Stimulated activated CD4-positive, alpha-beta T cell treated with anti-CD3 and anti-CD28 coated beads, Interleukin-4, amount 100 ng/mL, for 1 hour (primary cell): ENCODE data around the gene PDGFD.

ENCODE experiments used
- DNase-seq: peaks from one replicate; pipeline ENCODE4 v3.0.0-alpha.2; 2020

PDGFD gene

GRCh38 chr11:104092744-104093143, 71.2 kb downstream of the PDGFD start:
- DNase-seq, result no peak

- no peak for DNase-seq
Measured at GRCh38 chr11:104091281-104092096, 72.5 kb downstream of the PDGFD start.

DNA sequence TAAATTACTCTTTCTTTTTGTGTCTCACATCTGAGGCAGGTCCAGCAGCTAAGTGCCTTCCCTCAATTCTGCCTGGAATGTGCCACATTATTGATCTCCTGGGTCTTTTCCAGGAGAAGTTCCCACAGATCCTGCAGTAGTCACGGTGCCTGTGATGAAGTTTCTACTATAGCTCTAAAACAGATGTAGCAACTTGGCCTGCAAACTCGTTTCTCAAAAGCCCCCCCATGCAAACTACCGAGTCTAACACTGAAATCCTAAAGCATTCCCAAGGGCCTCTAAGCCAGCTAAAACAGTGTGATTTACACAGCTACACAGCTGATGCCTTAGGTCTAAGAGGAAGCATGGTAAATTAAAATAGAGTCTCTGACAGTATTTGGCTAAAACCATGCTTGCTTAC, 73.2 kb downstream of the PDGFD start:
- no peak for DNase-seq

DNA sequence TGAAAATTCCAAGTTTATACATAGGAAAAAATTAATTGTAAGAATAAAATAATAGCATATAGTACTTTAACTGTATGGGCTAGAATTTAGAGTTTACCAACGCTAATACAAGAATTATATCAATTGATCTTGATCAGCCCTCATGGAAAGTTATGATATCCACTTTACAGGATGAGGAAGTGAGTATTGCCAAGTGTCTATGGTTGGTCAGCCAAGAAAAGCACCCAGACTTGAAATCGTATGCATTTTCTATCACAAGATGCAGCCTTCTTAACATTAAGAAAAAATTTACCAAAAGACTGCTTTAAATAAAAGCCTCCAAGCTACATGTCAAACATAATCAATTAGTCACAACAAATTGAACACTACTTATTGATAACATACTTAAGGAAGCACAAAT, 74.5 kb downstream of the PDGFD start:
- no peak for DNase-seq

DNA sequence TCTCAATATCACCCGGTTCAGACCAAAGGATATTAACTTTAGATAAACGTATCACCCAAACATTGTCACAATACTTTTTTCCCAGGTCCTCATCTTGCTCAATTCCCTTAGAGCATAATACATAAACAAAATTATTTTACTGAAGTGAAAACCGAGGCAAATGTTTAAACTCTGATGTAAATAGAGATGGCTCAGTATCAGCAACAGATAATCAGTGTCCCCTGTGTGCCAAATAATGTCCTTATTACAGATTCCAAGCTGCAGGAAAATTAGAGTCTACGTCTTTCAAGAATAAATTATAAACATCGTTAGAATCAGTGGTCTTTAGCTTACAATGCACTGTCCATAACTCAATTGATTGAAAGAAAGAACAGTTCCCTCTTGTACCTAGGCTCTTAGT, 77.3 kb downstream of the PDGFD start:
- no peak for DNase-seq

- DNase-seq, result no peak
Measured at GRCh38 chr11:104078995-104079394, 85.0 kb downstream of the PDGFD start.

DNA sequence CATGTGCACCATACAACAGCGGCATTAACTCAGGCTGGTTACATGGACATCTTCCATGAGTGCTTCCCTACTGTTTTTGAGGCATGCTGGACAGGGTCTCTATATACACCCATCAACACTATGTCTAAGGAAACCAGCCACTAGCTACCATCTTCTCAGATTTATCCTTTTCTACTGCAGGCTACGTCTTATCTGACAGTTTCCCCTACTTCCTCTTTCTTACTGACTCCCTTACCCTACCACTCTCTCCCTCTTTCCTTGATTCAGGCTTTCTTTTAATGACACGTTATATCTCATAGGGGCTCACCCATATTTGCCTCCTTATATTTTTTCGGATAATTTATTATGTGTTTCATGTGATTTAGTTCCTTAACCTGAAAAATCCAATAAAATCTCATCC, 85.7 kb downstream of the PDGFD start:
- DNase-seq, result no peak

DNA sequence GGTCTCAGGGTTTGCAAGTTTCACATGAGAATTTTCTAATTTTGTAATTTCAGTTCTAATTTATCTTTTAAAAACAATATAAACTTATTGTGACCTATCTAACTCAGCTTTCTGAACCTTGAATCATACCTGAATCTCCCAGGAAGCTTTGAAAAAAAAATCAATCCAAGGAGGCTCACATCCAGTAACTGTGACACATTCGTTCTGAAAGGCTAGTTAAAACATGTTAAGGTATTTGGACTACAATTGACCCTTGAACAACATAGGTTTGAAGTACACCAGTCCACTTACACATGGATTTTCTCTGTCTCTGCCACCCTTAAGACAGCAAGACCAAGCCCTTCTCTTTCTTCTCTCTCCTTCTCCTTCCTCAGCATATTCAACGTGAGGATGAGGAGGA, 87.5 kb downstream of the PDGFD start:
- DNase-seq, result no peak

- DNase-seq, result no peak
Measured at GRCh38 chr11:104075706-104076105, 88.2 kb downstream of the PDGFD start.

- no peak for DNase-seq
Measured at GRCh38 chr11:104075091-104075490, 88.9 kb downstream of the PDGFD start.

DNA sequence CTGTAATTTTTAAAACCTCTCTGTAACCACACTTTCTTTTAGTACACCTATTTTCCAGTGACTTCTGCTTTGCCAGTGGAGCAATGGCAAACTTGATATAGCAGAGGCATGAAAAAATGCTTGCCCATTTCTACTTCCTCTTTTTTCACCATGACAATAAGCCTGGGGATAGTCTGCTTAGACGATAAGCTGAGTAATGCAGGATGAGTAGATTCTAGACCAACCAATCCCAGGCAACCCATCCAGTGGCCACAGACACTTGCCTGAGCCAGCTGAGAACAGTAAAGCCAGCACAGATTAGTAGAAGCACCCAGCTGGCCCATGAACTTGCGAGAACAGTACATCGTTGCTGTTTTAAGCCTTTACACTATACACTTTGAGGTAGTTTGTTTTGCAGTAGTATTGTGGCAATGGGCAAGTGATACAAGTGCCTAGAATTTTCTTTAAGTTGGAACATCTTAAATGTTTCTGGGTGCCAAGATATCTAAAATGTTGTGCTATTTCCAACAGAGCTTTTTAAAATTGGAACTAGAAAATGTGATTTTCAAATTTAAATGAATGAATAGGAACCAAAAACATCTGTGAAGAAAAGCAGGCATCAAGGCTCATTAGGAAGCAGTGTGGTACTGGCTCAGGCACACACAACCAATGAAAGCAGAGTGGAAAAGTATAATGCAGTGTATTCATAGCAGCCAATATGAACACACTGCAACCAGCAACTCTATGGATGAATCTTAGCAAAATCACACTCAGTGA, 89.8 kb downstream of the PDGFD start:
- DNase-seq, result no peak

DNA sequence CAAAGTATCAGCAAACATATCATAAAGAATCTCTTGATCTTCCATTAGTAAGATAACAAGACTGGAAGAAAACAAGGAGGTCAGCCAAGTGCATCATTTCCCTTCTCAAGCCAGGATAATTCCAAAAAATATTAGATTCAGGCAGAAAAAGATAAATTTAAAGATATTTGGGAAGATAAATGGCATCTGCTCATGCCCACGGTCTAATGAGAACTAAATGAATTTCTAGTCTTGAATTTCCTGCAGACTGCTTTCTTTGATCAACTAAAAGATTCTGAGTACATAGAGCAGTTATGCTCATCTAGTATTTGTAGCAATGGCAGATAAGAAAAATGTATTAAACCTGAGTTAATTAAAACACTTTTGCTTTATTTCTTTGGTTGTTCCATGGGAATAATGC, 96.4 kb downstream of the PDGFD start:
- DNase-seq, result no peak

GRCh38 chr11:104064034-104064630, 99.8 kb downstream of the PDGFD start:
- no peak for DNase-seq

DNA sequence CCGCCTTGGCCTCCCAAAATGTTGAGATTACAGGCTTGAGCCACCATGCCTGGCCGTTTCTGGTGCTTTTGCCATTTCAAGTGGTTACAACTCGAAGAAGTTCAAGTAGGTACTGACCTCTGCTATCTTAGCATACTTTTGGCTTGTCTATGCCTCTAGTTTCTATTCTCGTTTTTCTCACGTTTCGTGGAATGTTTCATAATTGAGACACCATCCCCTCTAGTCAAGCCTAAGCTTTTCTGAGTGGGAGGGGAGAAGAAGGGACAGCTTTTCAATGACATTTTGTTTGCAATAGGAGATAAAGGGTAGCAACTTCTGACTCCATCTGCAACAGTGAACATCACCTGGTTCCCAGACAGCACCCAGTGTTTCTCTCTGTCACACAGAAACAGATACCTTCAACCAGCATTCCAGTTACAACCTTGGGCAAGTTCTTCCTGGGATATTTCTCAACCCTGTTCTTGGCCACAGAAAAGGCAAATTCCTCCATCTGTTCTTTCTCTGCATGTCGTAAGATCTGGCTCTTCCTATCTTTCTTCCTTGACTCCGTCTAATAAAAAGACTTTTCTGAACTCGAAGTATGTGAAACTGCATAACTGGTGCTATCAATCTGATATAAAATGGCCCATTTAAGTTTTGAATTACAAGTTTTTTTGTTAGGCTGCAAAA, 102.0 kb downstream of the PDGFD start:
- DNase-seq, result no peak

DNA sequence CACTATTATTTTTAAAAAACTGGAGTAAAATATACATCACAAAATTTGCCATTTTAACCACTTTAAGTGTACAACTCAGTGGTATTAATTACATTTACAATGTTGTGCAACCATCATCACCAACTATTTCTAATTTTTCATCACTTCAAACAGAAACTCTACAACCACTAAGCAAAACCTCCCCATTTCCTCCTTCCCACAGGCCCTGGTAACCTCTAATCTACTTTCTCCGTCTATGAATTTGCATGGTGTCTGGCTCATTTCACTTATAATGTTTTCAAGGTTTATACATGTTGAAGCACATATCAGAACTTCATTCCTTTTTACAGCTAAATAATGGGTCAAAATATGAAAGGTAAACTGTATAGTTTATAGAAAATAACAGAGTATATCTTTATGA, 103.1 kb downstream of the PDGFD start:
- DNase-seq, result no peak

GRCh38 chr11:104060004-104060794, 103.7 kb downstream of the PDGFD start:
- DNase-seq, result no peak

GRCh38 chr11:104058680-104059079, 105.3 kb downstream of the PDGFD start:
- no peak for DNase-seq

- DNase-seq, result no peak
Measured at GRCh38 chr11:104057908-104058307, 106.0 kb downstream of the PDGFD start.

- DNase-seq, result no peak
Measured at GRCh38 chr11:104055596-104055995, 108.4 kb downstream of the PDGFD start.

DNA sequence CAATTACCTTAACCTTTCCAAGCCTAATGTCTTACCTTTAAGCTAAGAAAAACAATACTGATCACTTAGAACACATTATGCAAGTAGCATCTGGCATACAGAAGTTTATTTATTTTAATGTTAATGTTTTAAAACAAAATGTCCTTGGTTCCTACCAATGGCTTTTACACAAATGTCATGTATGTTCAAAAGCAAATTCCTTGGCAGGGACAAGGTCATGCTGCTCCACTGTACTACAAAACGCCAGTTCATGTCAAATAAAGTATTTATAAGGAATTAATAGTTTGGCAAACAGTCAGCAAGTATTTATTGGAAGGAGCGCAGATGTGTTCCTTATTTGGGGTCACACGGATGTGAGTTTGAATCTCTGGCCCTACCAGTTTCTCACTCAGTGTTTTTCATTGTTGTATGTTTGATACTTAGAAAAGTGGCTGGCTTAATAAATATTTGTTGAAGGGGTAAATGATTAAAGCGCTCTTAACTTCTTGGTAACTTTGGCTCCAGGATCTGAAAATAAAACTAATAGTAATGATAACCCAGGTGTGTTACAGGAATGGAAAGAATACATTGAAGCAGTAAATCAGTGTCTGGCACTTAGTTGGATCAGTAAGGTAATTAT, 108.9 kb downstream of the PDGFD start:
- no peak for DNase-seq

GRCh38 chr11:104053743-104054478, 110.0 kb downstream of the PDGFD start:
- no peak for DNase-seq
